Activated naive CD8-positive, alpha-beta T cell treated with anti-CD3 and anti-CD28 coated beads for 36 hours (primary cell): Measurements from ENCODE around the gene ANXA6. TPM values are rescaled to one million over a fixed set of nuclear protein-coding genes. Genes with fewer than 3 reads are reported as not detected.
A peak's percentile ranks its signal among the peaks of the same experiment; 100 is the strongest.

Experiments
- DNase-seq: peaks from one replicate; pipeline ENCODE4 v3.0.0; 2021
- H3K27ac Mint-ChIP-seq: one replicate; pipeline ENCODE4 v1.8.0; 2022; ENCODE audit warnings: mild to moderate bottlenecking, moderate library complexity, mixed read lengths
- H3K27me3 Mint-ChIP-seq: one replicate; pipeline ENCODE4 v1.8.0; 2022; ENCODE audit warnings: mild to moderate bottlenecking, mixed read lengths
- H3K36me3 Mint-ChIP-seq: one replicate; pipeline ENCODE4 v1.8.0; 2021; ENCODE audit warnings: mild to moderate bottlenecking, mixed read lengths
- H3K4me1 Mint-ChIP-seq: one replicate; pipeline ENCODE4 v1.8.0; 2021; ENCODE audit warnings: mixed read lengths
- H3K4me3 Mint-ChIP-seq: one replicate; pipeline ENCODE4 v1.8.0; 2022; ENCODE audit warnings: mild to moderate bottlenecking, moderate library complexity, mixed read lengths
- H3K9me3 Mint-ChIP-seq: one replicate; pipeline ENCODE4 v1.8.0; 2022; ENCODE audit warnings: mixed read lengths
- total RNA-seq, 2 experiments: library from RNA; stranded (reverse); gene quantifications; one replicate each; pipeline ENCODE4 v1.2.3, GENCODE V29; 2021

The ANXA6 gene
- total RNA-seq, 2 experiments from 2014 or later = 407 to 417 TPM

GRCh38 chr5:151082282-151082902 lies 75.2 kb downstream of the ANXA6 start:
- Mint-ChIP-seq H3K27me3 (no peaks in the 10 kb centered on the region), H3K9me3 (no peaks in the 10 kb centered on the region), H3K4me1 (peaks cover 68% of the 10 kb centered on the region), H3K27ac (peak overlapping the region; percentile 65), H3K4me3 (peak overlapping the region; percentile 85), H3K36me3 (peaks cover 32% of the 10 kb centered on the region)
- no peak for DNase-seq

- H3K27ac Mint-ChIP-seq = peak overlapping the region; percentile 90
- no peaks in the 10 kb centered on the region for H3K27me3 Mint-ChIP-seq
- no peaks in the 10 kb centered on the region for H3K9me3 Mint-ChIP-seq
- no peak for DNase-seq
- H3K4me3 Mint-ChIP-seq = peak overlapping the region; percentile 85
- H3K36me3 Mint-ChIP-seq = peaks cover 40% of the 10 kb centered on the region
- peaks cover 72% of the 10 kb centered on the region for H3K4me1 Mint-ChIP-seq
These were observed 75.9 kb downstream of the ANXA6 start for GRCh38 chr5:151081431-151082281.

DNA sequence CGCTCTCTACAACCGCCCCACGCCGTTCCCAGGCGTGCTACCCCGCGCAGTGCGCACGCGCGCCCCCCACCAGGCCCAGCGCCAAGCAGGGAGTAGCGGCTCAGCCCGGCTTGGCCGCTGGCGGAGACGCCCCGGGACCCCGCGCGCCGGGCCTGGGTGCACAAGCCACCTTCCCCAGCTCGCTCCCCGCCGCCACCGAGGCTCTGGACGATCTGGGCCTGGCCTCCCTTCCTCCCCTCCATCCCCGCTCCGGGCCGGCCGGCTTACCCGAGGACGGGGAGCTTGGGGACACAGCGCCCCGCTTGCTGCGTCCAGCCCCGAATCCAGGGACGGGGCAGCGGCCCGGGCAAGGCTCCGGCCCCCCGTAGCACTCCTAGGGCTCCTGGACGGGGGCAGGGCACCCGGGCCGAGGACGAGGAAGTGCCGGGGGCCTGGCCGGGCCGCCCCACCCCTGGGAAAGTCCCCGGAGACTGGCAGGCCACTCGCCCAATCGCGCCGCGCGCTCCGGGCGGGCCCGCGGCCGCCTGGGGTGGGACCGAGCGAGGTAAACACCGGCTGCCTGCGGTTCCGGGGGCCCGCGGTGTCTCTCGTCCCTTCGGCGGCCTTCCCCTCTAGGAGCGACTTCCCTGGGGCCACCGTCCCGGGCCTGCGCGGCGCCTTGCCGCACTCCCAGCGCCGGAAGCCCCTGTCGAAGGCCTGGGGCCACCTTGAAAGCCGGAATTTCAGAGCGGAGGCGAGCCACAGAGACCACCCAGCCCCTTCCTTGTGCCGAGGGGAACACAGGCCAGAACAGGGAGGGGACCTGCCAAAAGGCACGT lies 76.8 kb downstream of the ANXA6 start, which contains the start of gene TNIP1:
Gene TNIP1 (minus strand): TSS at position 422 of the 818 bp plus-strand sequence. CDS start 15,939 bp downstream, outside the sequence.
- Mint-ChIP-seq H3K36me3 (peaks cover 47% of the 10 kb centered on the region), H3K27me3 (no peaks in the 10 kb centered on the region), H3K4me1 (peaks cover 75% of the 10 kb centered on the region), H3K4me3 (peak within 1 kb of the TSS; percentile 85), H3K27ac (peak within 1 kb of the TSS; percentile 91), H3K9me3 (no peaks in the 10 kb centered on the region)
- DNase-seq = peak; percentile 98

DNA sequence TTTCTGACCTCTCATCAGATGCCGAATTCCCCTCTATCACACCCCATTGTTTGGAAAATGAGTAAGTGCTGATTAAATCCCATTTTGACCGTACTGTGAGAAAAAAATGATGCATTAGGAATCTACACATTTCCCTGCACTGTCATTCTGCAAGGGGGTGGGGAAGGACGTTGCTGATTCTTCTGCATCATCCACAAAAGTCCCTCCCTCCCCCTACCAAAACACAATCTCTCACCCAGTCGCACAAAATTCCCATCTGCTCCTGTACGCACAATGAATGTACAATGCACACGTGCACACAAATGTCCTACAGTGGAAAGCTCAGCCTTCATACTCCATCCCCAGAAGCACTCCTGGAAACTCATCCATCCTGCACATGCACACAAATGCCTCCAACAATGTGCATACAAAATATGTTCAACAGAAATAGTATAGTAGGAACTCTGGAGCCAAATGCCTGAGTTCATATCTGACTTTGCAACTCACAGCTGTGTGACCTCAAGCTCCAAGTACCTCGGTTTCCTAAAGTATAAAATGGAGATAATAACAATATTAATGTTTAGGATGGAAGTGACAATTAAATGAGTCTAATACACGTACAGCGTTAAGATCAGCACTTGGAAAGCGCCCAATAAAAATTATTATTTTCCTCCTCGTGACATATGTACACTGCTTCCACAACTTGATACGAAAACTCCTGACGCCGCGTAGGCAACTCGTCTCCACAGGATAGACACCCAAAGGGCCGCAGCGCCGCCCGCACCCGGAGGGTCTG lies 77.6 kb downstream of the ANXA6 start:
- H3K9me3 Mint-ChIP-seq = no peaks in the 10 kb centered on the region
- H3K4me1 Mint-ChIP-seq = peaks cover 74% of the 10 kb centered on the region
- peaks cover 54% of the 10 kb centered on the region for H3K36me3 Mint-ChIP-seq
- no peaks in the 10 kb centered on the region for H3K27me3 Mint-ChIP-seq
- H3K27ac Mint-ChIP-seq = peak overlapping the region; percentile 91
- no peak for DNase-seq
- H3K4me3 Mint-ChIP-seq = peak overlapping the region; percentile 85

DNA sequence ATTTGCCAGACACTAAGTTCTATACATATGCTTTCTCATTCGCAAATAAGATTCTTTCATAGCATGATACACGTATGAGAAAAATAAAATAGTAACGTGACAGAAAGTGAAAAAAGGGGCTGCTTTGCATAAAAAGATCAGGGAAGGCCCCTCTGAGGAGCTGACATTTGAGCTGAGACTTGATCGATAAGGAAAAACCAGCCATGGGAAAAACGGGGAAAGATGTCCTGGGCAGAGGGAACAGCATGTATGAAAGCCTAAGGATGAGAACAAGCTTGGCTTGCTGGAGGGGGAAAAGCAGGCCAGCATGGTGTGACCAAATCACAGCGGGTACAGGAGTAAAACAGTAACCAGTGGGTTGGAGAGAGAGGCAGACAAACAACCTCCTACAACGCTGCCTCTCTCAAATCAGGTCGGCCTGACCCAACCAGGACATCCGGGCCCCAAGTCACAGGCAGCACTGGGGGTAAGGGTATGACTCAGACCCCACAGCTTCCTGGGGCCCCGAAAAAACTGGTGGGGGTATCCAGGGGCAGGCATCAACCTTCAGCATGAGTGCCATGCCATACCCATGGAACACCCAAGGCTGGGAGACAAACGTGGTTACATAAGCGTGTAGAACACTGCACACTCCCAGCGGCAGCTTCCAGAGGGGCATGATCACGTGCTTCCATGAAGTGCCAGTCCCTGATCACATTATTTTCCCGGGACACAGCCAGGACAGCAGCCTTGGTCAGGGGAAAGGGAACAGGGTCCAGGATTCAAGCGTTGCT lies 78.9 kb downstream of the ANXA6 start:
- peaks cover 62% of the 10 kb centered on the region for H3K36me3 Mint-ChIP-seq

GRCh38 chr5:151077967-151078366 lies 79.6 kb downstream of the ANXA6 start:
- Mint-ChIP-seq H3K36me3 (peaks cover 69% of the 10 kb centered on the region), H3K4me1 (peaks cover 61% of the 10 kb centered on the region), H3K4me3 (peak overlapping the region; percentile 85), H3K27me3 (no peaks in the 10 kb centered on the region), H3K27ac (peak overlapping the region; percentile 91), H3K9me3 (no peaks in the 10 kb centered on the region)
- no peak for DNase-seq

More for the DNA sequence above, 78.9 kb downstream of the ANXA6 start:
- peaks cover 67% of the 10 kb centered on the region for H3K4me1 Mint-ChIP-seq
- peak; percentile 78 for DNase-seq
- peak overlapping the region; percentile 91 for H3K27ac Mint-ChIP-seq
- no peaks in the 10 kb centered on the region for H3K9me3 Mint-ChIP-seq
- H3K27me3 Mint-ChIP-seq = no peaks in the 10 kb centered on the region
- H3K4me3 Mint-ChIP-seq = peak overlapping the region; percentile 85

GRCh38 chr5:151077419-151077818 lies 80.2 kb downstream of the ANXA6 start:
- Mint-ChIP-seq H3K36me3 (peaks cover 69% of the 10 kb centered on the region), H3K27ac (peak overlapping the region; percentile 91), H3K27me3 (no peaks in the 10 kb centered on the region), H3K9me3 (no peaks in the 10 kb centered on the region), H3K4me3 (peak overlapping the region; percentile 85), H3K4me1 (peaks cover 56% of the 10 kb centered on the region)
- DNase-seq = no peak

GRCh38 chr5:151076616-151077015 lies 81.0 kb downstream of the ANXA6 start:
- no peak for DNase-seq
- Mint-ChIP-seq H3K36me3 (peaks cover 75% of the 10 kb centered on the region), H3K4me1 (peaks cover 58% of the 10 kb centered on the region), H3K4me3 (peak overlapping the region; percentile 36), H3K27me3 (no peaks in the 10 kb centered on the region), H3K27ac (peak overlapping the region; percentile 16), H3K9me3 (no peaks in the 10 kb centered on the region)

- no peak for DNase-seq
- Mint-ChIP-seq H3K4me3 (peak overlapping the region; percentile 36), H3K9me3 (no peaks in the 10 kb centered on the region), H3K4me1 (peaks cover 60% of the 10 kb centered on the region), H3K27ac (peak overlapping the region; percentile 66), H3K27me3 (no peaks in the 10 kb centered on the region), H3K36me3 (peaks cover 75% of the 10 kb centered on the region)
These were observed 81.8 kb downstream of the ANXA6 start for GRCh38 chr5:151075698-151076331.

- DNase-seq = no peak
- H3K9me3 Mint-ChIP-seq = no peaks in the 10 kb centered on the region
- peaks cover 70% of the 10 kb centered on the region for H3K4me1 Mint-ChIP-seq
- H3K4me3 Mint-ChIP-seq = no peak overlapping the region
- H3K27ac Mint-ChIP-seq = peak overlapping the region; percentile 29
- H3K27me3 Mint-ChIP-seq = no peaks in the 10 kb centered on the region
- peaks cover 73% of the 10 kb centered on the region for H3K36me3 Mint-ChIP-seq
These were observed 83.0 kb downstream of the ANXA6 start for GRCh38 chr5:151074557-151074956.

GRCh38 chr5:151073280-151073679 lies 84.3 kb downstream of the ANXA6 start:
- peaks cover 70% of the 10 kb centered on the region for H3K36me3 Mint-ChIP-seq
- no peak for DNase-seq
- peaks cover 73% of the 10 kb centered on the region for H3K4me1 Mint-ChIP-seq
- no peaks in the 10 kb centered on the region for H3K9me3 Mint-ChIP-seq
- H3K4me3 Mint-ChIP-seq = no peak overlapping the region
- no peaks in the 10 kb centered on the region for H3K27me3 Mint-ChIP-seq
- H3K27ac Mint-ChIP-seq = no peak overlapping the region

- peaks cover 70% of the 10 kb centered on the region for H3K36me3 Mint-ChIP-seq
- no peak for DNase-seq
- no peaks in the 10 kb centered on the region for H3K9me3 Mint-ChIP-seq
- H3K4me1 Mint-ChIP-seq = peaks cover 73% of the 10 kb centered on the region
- no peak overlapping the region for H3K27ac Mint-ChIP-seq
- H3K27me3 Mint-ChIP-seq = no peaks in the 10 kb centered on the region
- H3K4me3 Mint-ChIP-seq = no peak overlapping the region
These were observed 85.0 kb downstream of the ANXA6 start for GRCh38 chr5:151072630-151073025.

- Mint-ChIP-seq H3K4me1 (peaks cover 73% of the 10 kb centered on the region), H3K9me3 (no peaks in the 10 kb centered on the region), H3K36me3 (peaks cover 70% of the 10 kb centered on the region), H3K27ac (no peak overlapping the region), H3K4me3 (no peak overlapping the region), H3K27me3 (no peaks in the 10 kb centered on the region)
- no peak for DNase-seq
These were observed 85.5 kb downstream of the ANXA6 start for GRCh38 chr5:151071848-151072629.
